T-helper 1 cell treated with Interleukin-12 subunit alpha and Interleukin-12 subunit beta and Interleukin-4 antibody, amounts not matched to agents 30 μg/mL and 1 μg/mL, for 36 hours (primary cell): ENCODE data around the gene GALE.
"Not testable (repeated sequence)": the region's sequence is repeated elsewhere in the genome, so short reads cannot be mapped to it uniquely, and the experiment has no call there.

ENCODE experiments used
- H3K27ac Mint-ChIP-seq: one replicate; pipeline ENCODE4 v1.8.0; 2021; ENCODE audit warnings: mild to moderate bottlenecking, mixed read lengths
- H3K27me3 Mint-ChIP-seq: one replicate; pipeline ENCODE4 v1.8.0; 2021; ENCODE audit warnings: low read depth, mixed read lengths
- H3K36me3 Mint-ChIP-seq: one replicate; pipeline ENCODE4 v1.8.0; 2021; ENCODE audit warnings: low read depth, mixed read lengths
- H3K4me1 Mint-ChIP-seq: one replicate; pipeline ENCODE4 v1.8.0; 2021; ENCODE audit warnings: low read depth, mixed read lengths
- H3K4me3 Mint-ChIP-seq: one replicate; pipeline ENCODE4 v1.8.0; 2021; ENCODE audit warnings: mild to moderate bottlenecking, moderate library complexity, mixed read lengths
- H3K9me3 Mint-ChIP-seq: one replicate; pipeline ENCODE4 v1.8.0; 2021; ENCODE audit warnings: mixed read lengths

Gene GALE

DNA sequence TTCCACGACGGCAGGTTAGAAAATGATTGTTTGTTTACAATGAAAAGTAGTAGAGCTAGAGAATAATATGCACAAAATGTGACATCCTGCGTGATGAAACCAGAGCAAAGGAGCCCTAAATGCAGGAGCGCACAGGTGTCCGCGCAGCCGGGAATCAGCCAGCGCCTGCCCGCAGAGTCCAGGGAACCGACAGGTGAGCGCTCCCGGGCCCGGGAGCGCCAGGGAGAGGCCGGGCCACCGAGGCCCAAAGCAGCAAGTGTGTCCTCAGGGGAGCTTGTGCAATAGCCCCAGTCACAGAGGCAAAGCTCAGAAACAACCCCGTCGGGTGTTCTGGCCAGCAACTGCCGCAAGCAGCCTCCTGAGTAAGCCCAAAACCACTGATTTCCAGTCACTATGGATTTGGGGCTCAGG lies 789 bp upstream of the GALE start:
- Mint-ChIP-seq H3K27me3 (no peaks in the 10 kb centered on the region), H3K9me3 (no peaks in the 10 kb centered on the region), H3K4me1 (peaks cover 14% of the 10 kb centered on the region), H3K36me3 (peaks cover 19% of the 10 kb centered on the region), H3K27ac (peak overlapping the region; percentile 86), H3K4me3 (peak overlapping the region; percentile 94)

DNA sequence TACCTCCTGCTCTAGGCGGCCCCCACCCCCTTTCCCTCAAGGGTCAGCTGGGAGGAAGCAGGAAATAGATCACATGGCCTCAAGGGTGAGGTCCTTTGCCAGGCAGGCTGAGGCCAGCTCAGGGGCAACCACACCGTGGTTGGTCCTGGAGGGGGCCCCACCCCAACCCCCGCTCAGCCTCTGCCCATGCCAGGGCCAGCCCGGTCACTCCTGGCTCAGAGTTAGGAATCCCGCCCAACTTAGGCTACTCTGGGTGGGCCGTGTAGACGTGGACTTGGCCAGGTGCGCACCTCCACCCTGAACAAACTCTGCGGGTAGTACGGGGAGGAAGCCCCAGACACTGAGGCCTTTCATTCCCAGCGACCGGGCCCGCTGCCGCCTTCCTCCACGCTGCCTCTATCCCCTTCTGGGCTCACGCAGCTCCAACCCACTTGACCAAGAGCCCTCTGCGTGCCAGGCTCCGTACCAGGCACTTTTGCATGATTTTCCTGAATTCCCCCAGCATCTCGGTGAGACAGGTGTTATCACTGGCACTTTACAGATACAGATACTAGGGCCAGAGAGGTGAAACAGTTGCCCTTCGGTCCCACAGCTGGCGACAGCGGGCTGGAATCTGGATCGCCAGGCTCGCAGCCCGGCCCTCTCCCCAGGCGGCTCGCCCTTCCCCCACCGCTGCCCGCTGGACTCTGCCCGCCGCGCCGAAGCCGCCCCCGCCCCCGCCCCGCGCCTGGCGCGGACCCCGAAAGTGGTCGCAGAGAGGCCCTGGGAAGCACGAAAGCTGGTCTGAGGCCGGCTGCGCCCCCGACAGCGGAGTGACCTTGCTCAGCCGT lies 769 bp downstream of the GALE start:
- Mint-ChIP-seq H3K9me3 (no peaks in the 10 kb centered on the region), H3K4me3 (peak overlapping the region; percentile 94), H3K27ac (peak overlapping the region; percentile 93), H3K4me1 (peaks cover 16% of the 10 kb centered on the region), H3K36me3 (peaks cover 19% of the 10 kb centered on the region), H3K27me3 (no peaks in the 10 kb centered on the region)

DNA sequence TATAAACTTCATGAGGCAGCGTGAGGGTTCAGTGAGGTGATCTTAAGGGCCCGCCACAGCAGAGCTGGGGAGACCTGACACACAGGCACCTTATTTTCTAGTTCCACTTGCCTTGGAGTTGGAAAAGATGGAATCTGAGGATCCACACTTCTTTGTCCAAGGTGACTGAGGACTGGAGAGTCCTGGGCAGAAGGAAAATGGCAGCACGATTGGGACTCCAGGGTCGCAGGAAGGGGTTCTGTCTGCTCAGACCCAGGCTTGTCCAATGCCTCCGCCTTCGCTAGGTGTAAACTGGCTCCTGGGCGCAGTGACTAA lies 1.3 kb downstream of the GALE start:
- Mint-ChIP-seq H3K27me3 (no peaks in the 10 kb centered on the region), H3K36me3 (peaks cover 14% of the 10 kb centered on the region), H3K9me3 (no peaks in the 10 kb centered on the region), H3K4me3 (peak overlapping the region; percentile 94), H3K4me1 (peaks cover 16% of the 10 kb centered on the region), H3K27ac (peak overlapping the region; percentile 41)

DNA sequence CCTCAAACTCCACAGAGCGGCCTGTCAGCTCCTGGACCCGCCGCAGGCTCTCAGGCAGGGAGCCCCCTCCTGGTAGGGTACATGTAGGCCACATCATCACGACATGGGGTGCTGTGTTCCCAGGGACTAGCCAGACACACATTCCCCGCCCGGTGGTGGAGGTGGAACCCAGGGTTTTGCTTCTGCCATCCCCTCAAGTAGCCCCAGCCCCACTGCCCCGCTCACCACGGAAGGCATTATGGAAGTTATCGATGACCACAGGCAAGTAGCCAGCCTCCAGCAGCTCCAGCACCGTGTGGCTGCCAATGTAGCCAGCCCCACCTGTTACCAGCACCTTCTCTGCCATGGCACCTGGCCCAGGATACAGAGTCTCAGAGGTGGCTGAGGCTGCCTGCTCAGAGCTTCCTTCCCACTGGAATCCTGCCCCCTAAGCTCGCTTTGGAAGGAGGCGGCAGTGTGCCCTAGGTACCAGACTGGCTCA lies 1.9 kb downstream of the GALE start:
- Mint-ChIP-seq H3K27ac (no peak overlapping the region), H3K27me3 (no peaks in the 10 kb centered on the region), H3K9me3 (no peaks in the 10 kb centered on the region), H3K36me3 (peaks cover 13% of the 10 kb centered on the region), H3K4me3 (no peak overlapping the region), H3K4me1 (peaks cover 16% of the 10 kb centered on the region)

DNA sequence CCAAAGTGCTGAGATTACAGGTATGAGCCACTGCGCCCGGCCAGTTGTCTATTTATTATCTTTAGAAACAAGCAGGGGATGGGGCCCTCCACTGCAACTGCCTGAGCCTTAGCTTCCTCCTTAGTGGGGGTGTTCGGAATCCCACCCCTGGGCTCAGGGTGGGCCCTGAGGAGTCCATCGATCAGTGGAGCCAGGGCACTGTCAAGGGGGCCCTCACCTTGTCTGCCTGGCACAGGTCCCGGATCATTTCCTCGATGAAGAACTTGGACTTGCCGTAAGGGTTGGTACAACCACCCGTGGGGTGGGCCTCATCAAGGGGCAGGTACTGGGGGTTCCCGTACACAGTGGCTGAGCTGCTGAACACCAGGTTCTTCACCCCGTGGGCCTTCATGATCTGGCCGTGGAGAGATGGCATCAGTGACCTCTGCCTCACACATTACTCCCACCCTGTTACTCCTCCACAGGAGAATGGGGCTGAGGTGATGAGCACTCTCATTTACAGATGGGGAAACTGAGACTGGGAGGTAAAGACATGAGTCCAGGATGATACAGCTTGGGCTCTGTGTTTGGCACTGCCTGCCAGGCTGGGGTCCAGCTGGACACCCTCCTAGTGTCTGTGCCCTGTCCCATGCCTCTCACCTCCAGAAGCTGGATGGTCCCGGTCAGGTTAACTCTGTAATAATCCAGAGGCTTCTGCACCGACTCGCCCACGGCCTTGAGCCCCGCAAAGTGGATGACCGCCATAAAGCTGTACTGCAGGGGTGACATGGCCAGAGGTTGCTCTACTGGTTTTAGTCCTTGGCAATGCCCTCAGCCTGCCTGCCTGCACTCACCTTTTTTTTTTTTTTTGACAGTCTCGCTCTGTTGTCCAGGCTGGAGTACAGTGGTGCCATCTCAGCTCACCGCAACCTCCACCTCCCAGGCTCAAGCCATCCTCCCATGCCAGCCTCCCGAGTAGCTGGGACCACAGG lies 2.8 kb downstream of the GALE start:
- H3K4me1 Mint-ChIP-seq, result peaks cover 16% of the 10 kb centered on the region
- H3K36me3 Mint-ChIP-seq, result peaks cover 15% of the 10 kb centered on the region
- no peaks in the 10 kb centered on the region for H3K27me3 Mint-ChIP-seq
- no peaks in the 10 kb centered on the region for H3K9me3 Mint-ChIP-seq
- H3K27ac Mint-ChIP-seq, result no peak overlapping the region
- no peak overlapping the region for H3K4me3 Mint-ChIP-seq

DNA sequence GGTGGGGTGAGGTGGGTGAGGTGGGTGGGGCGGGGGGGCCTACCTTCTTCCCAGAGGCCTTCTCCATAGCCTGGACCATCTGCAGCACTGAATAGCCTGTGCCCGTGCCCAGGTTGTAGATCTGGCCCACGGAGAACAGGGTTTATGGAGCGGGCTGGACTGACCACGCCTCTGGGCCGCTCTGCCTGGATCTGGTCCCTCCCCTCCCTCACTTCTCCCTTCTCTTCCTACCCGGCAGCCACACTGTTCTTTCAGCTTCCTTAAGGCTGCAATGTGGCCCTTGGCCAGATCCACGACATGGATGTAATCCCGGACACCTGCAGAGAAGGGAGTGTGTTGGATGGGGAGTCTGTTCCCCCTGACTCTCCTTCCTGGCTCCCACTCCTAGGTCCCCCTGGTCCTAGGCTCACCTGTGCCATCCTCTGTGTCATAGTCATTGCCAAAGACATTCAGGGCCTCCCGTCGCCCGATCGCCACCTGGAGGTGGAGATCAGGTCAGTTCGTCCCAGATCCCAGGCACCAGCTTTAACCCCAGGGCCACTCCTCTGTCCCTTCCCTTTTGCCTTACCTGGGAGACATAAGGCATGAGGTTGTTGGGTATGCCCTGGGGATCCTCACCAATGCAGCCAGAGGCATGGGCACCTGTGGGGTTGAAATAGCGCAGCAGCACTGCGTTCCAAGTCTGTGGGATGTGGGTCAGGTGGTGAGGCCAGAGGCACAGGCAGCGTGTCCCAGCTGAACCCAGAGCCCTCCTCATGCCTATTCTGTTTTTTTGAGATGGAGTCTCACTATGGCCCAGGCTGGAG lies 3.9 kb downstream of the GALE start:
- H3K27me3 Mint-ChIP-seq, result no peaks in the 10 kb centered on the region
- no peak overlapping the region for H3K27ac Mint-ChIP-seq
- H3K4me1 Mint-ChIP-seq, result peaks cover 21% of the 10 kb centered on the region
- H3K36me3 Mint-ChIP-seq, result peaks cover 14% of the 10 kb centered on the region
- H3K4me3 Mint-ChIP-seq, result no peak overlapping the region
- H3K9me3 Mint-ChIP-seq, result no peaks in the 10 kb centered on the region

DNA sequence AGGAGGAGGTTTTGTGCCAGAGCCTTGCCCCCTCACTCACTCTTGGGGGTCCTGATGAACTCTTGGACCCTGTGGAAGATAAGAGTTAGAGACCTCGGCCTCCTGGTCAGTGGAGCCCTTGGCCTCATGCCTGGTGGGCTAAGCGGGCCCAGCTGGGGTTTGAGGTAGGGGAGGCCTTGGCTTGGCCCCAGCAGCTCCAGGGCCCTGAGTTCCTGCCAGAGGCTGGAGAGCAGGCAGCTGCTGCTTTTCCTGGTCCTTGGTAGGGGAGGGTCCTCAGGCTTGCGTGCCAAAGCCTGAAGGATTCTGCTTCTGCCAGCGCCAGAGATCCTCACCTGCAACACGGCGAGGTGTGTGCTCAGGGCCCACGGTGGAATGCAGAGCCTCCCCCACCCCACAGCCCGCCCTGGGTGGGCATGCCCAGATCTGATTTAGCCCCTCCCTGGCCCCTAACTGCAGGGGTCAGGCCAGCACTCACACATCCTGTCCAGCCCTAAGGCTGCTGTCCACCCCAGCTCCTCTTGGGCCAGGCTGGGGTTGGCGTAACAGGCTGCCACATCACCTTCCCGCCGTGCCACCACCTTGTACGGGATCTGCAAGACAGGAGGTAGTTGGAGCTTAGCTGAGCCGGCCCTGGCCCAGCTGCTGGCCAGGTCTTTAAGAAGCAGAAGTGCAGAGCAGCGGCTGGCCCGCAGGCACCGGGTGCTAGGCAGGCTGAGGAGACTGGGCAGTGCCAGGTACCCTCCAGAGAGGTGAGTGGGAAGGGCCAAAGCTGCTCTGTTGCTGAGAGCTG lies 4.7 kb downstream of the GALE start:
- Mint-ChIP-seq H3K27ac (peak overlapping the region; percentile 0), H3K4me1 (peaks cover 24% of the 10 kb centered on the region), H3K27me3 (no peaks in the 10 kb centered on the region), H3K36me3 (peaks cover 21% of the 10 kb centered on the region), H3K9me3 (no peaks in the 10 kb centered on the region), H3K4me3 (no peak overlapping the region)

DNA sequence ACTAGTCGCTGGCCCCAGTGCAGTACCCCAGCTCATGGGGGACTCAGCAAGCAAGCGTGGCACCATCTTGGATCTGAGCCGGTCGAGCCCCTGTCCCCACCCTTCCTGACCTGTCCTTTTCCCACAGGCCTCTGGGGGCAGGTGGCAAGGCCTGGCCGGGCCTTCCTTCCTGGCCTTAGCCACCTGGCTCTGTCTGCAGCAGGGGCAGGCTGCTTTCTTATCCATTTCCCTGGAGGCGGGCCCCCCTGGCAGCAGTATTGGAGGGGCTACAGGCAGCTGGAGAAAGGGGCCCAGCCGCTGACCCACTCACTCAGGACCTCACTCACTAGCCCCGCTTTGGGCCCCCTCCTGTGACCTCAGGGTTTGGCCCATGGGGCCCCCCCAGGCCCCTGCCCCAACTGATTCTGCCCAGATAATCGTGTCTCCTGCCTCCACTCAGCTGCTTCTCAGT lies 5.8 kb downstream of the GALE start:
- Mint-ChIP-seq H3K4me1 (peaks cover 28% of the 10 kb centered on the region), H3K36me3 (peaks cover 21% of the 10 kb centered on the region)
- not testable (repeated sequence) for H3K27ac Mint-ChIP-seq, H3K4me3 Mint-ChIP-seq, H3K9me3 Mint-ChIP-seq, H3K27me3 Mint-ChIP-seq

DNA sequence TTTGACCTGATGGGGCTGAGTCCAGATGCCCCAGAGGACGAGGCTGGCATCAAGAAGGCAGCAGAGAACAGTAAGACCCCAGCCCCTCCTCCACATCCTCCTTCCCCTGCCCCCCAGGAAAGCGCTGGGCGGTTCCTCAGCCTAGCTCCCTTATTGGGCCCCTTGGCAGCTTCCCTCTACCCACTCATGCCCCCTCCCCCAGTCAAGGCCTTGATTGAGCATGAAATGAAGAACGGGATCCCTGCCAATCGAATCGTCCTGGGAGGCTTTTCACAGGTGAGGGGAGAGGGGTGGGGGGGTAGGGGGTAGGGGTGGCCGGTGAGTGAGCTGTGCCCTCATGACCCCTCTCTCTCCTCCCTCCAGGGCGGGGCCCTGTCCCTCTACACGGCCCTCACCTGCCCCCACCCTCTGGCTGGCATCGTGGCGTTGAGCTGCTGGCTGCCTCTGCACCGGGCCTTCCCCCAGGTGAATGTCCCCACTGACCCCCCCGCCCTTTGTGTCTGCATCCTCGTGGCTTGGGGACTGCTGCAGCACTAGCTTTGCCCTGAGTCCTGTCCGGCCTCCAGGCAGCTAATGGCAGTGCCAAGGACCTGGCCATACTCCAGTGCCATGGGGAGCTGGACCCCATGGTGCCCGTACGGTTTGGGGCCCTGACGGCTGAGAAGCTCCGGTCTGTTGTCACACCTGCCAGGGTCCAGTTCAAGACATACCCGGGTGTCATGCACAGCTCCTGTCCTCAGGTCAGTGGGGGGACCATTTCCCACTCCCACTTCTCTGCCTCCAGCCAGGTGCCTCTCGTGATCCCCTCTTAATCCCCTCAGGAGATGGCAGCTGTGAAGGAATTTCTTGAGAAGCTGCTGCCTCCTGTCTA lies 6.5 kb downstream of the GALE start:
- H3K4me1 Mint-ChIP-seq, result peaks cover 25% of the 10 kb centered on the region
- H3K9me3 Mint-ChIP-seq, result no peaks in the 10 kb centered on the region
- peaks cover 22% of the 10 kb centered on the region for H3K36me3 Mint-ChIP-seq
- no peak overlapping the region for H3K4me3 Mint-ChIP-seq
- H3K27ac Mint-ChIP-seq, result no peak overlapping the region
- H3K27me3 Mint-ChIP-seq, result no peaks in the 10 kb centered on the region

DNA sequence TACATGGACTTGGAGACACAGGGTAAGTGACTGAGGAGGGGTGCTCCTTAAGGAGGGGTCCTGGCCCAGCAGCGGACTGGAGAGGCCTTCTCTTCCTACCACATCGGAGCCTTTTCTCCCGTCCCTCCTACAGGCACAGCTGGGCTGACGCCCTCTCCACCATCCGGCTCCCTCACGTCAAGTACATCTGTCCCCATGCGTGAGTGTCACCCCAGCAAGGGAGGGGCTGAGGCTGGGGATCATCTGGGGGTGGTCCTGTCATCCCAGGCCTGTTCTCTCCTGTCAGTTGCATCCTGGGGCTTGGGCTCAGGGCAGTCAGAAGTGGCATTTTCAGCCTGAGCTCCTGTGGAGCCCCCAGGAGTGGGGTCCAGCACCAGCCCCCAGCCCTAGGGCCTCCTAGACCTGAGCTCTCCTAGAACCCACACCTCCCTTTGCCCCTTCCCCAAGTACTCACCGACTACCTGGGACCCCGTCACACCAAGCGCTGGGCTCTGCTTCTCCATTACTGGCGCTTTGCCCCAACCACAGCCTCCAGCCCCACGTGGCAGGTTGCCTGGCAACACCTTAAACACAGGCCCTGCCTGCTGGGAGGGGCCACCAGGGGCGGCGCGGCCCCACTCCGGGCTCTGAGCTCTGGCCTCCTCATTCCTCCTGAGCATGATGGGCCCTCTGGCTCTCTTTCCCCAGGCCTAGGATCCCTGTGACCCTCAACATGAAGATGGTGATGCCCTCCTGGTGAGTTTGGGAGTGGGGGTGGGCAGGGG lies 7.4 kb downstream of the GALE start:
- Mint-ChIP-seq H3K9me3 (no peaks in the 10 kb centered on the region), H3K4me3 (no peak overlapping the region), H3K27ac (no peak overlapping the region)

DNA sequence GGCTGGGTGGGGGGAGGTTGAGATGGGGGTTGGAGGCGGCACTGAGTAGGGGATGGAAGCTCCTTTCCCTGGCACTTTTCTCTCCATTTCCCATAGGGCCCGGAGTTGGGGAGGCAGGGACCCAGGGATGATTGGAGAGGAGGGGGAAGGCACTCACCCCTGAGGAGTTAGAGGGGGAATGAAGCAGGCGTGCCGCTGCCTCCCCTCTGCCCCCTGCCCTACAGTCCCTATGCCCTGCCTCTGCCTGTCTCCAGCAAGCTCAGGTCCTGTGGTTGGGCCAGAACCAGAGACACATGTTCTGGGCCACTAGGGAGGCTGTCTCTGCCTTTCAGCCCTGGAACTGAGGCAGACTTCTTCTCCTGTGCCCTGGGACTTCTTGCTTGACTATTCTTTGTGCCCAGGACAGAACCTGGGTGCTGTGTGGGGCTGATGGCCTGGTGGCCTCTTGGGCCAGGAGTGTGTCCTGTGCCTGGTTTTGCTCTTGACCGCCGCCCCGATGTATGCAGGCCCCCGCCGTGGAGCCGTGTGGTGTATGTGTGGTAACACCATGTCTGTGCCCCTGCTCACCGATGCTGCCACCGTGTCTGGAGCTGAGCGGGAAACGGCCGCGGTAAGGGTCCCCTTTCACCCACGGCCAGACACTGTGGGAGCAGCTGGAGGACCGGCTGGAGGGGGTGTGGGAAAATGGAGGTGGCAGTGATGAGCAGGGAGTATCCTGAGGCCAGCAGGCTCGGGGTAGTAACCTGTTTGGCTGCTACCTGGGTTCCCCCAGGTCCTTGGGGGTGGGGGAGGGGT lies 8.2 kb downstream of the GALE start:
- peak overlapping the region; percentile 98 for H3K27ac Mint-ChIP-seq
- H3K4me1 Mint-ChIP-seq, result peaks cover 23% of the 10 kb centered on the region
- H3K9me3 Mint-ChIP-seq, result no peaks in the 10 kb centered on the region
- H3K4me3 Mint-ChIP-seq, result peak overlapping the region; percentile 100
- no peaks in the 10 kb centered on the region for H3K27me3 Mint-ChIP-seq
- H3K36me3 Mint-ChIP-seq, result peaks cover 28% of the 10 kb centered on the region

More for the DNA sequence above, 7.4 kb downstream of the GALE start:
- Mint-ChIP-seq H3K36me3 (peaks cover 20% of the 10 kb centered on the region), H3K4me1 (peaks cover 23% of the 10 kb centered on the region), H3K27me3 (no peaks in the 10 kb centered on the region)
